Frontal cortex (tissue), 4 donors: ENCODE measurements around the gene PPP3CA. TPM values are rescaled to one million over a fixed set of nuclear protein-coding genes. Genes with fewer than 3 reads are reported as not detected.
"Not testable (repeated sequence)": the region's sequence is repeated elsewhere in the genome, so short reads cannot be mapped to it uniquely, and the experiment has no call there.

Source experiments
- DNase-seq, 2 donors: peaks; one replicate each; pipeline ENCODE4 v3.0.0; 2012; ENCODE audit warnings: low spot score in 2 of 2
- FAIRE-seq: peaks from 2 replicates; lab custom pipeline; 2012; peaks lifted over from hg19 to GRCh38; lab: Jason Lieb, UNC
- total RNA-seq: library from RNA; depleted of rRNA; stranded (reverse); fragments of >200 nt; gene quantifications from one replicate; pipeline ENCODE4 v1.2.3, GENCODE V29; 2014
- donor health status: control.
- donor health status: control.
- donor health status: control.

PPP3CA gene
- total RNA-seq, 1 donor from 2014 or later = 196 TPM

GRCh38 chr4:101264512-101264911 lies 82.8 kb downstream of the PPP3CA start:
- DNase-seq (no peak), FAIRE-seq (no peak)

GRCh38 chr4:101262683-101263082 lies 84.6 kb downstream of the PPP3CA start:
- FAIRE-seq (no peak), DNase-seq (no peak)

GRCh38 chr4:101259876-101260275 lies 87.5 kb downstream of the PPP3CA start:
- DNase-seq (no peak), FAIRE-seq (no peak)

- DNase-seq (no peak), FAIRE-seq (no peak)
These were observed 88.4 kb downstream of the PPP3CA start for GRCh38 chr4:101258883-101259282.

GRCh38 chr4:101256222-101256621 lies 91.1 kb downstream of the PPP3CA start:
- DNase-seq (no peak), FAIRE-seq (no peak)

GRCh38 chr4:101254776-101255175 lies 92.5 kb downstream of the PPP3CA start:
- FAIRE-seq (no peak), DNase-seq (no peak)

GRCh38 chr4:101253121-101253520 lies 94.2 kb downstream of the PPP3CA start:
- no peak for DNase-seq
- peak; percentile 15 for FAIRE-seq

- DNase-seq = no peak
These were observed 94.6 kb downstream of the PPP3CA start for GRCh38 chr4:101252721-101253120.

GRCh38 chr4:101251261-101251660 lies 96.1 kb downstream of the PPP3CA start:
- DNase-seq (no peak), FAIRE-seq (peak; percentile 49)

More at GRCh38 chr4:101252721-101253120, 94.6 kb downstream of the PPP3CA start:
- FAIRE-seq = no peak

- FAIRE-seq = no peak
- DNase-seq = no peak
These were observed 103.0 kb downstream of the PPP3CA start for GRCh38 chr4:101244349-101244748.

GRCh38 chr4:101242441-101242840 lies 104.9 kb downstream of the PPP3CA start:
- FAIRE-seq (no peak), DNase-seq (no peak)

GRCh38 chr4:101240099-101240498 lies 107.2 kb downstream of the PPP3CA start:
- no peak for DNase-seq
- no peak for FAIRE-seq

GRCh38 chr4:101239665-101240064 lies 107.7 kb downstream of the PPP3CA start:
- DNase-seq (no peak), FAIRE-seq (no peak)

GRCh38 chr4:101238706-101239105 lies 108.6 kb downstream of the PPP3CA start:
- FAIRE-seq = no peak
- DNase-seq = no peak

- no peak for FAIRE-seq
- DNase-seq = no peak
These were observed 109.6 kb downstream of the PPP3CA start for GRCh38 chr4:101237773-101238172.

GRCh38 chr4:101236097-101236496 lies 111.2 kb downstream of the PPP3CA start:
- DNase-seq = no peak
- FAIRE-seq = peak; percentile 17

GRCh38 chr4:101234141-101234540 lies 113.2 kb downstream of the PPP3CA start:
- FAIRE-seq, DNase-seq: not testable (repeated sequence)

- FAIRE-seq (no peak), DNase-seq (no peak)
These were observed 115.1 kb downstream of the PPP3CA start for GRCh38 chr4:101232074-101232776.

- FAIRE-seq = no peak
These were observed 116.4 kb downstream of the PPP3CA start for GRCh38 chr4:101230801-101231426.

GRCh38 chr4:101229116-101229515 lies 118.2 kb downstream of the PPP3CA start:
- FAIRE-seq = no peak

More at GRCh38 chr4:101230801-101231426, 116.4 kb downstream of the PPP3CA start:
- DNase-seq = no peak

GRCh38 chr4:101227715-101228114 lies 119.6 kb downstream of the PPP3CA start:
- FAIRE-seq = no peak
- no peak for DNase-seq

More at GRCh38 chr4:101229116-101229515, 118.2 kb downstream of the PPP3CA start:
- DNase-seq = no peak
